ENCODE measurements around the gene RTRAF. TPM values are rescaled to one million over a fixed set of nuclear protein-coding genes. Genes with fewer than 3 reads are reported as not detected.

RTRAF gene
- total and polyA plus RNA-seq, 2 of the 8 experiments (the other 6 are each of a cell fraction or from before 2014, with no cell fraction given): 149 to 359 TPM

DNA sequence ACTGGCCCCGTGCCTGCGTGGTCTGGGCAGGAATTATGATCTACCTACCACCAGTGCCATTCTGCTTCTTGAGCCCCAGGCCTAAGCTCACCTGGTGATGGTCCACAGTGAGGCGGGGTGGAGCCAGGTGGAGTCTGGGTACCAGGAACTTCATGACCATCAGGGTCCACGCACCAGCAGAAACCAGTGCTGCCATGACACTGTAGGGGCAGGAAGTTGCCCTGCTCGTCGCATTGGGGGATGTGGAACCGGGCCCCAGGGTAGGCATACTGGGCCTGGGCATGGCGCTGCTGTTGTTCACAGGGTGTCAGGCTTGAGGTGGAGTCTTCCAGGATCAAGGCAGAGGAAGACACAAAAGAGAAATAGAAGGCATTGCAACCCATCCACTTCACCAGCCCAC, 29.6 kb downstream of the RTRAF start:
- WGBS, 2 experiments (ENCODE audit: extremely low coverage in 1 of 2, insufficient coverage in 1 of 2, insufficient read length in 1 of 2, insufficient replicate concordance in 2 of 2, low coverage in 1 of 2, low lambda C conversion rate in 2 of 2, missing lambda C conversion rate in 1 of 2): 94% methylated on average over 8 of the region's 8 CpGs; no CpG with 5 or more reads in 1 of the 2 experiments
- CTCF ChIA-PET (ENCODE audit: partially characterized antibody): interaction anchor here (0.8 to 2.5 kb wide), 6 partner anchors 9 to 52 kb away, joined by 3 to 13 read pairs (median 4); no protein-coding TSS in a partner anchor
- no peak for FAIRE-seq
- TF ChIP-seq SAP30 (IDR thresholded peaks at IDR 0.05; ENCODE audit: insufficient read depth, insufficient replicate concordance, low read length) (no peak), GABPA (IDR thresholded peaks at IDR 0.05; ENCODE audit: borderline replicate concordance, insufficient read depth, low read length) (no peak), POLR2A (IDR thresholded peaks at IDR 0.05; ENCODE audit: control extremely low read depth in 1 of 2, low read depth in 2 of 2, low read length in 2 of 2) (no peak), TBP (IDR thresholded peaks at IDR 0.05; ENCODE audit: low read depth, low read length) (no peak), CTBP2 (IDR thresholded peaks at IDR 0.05; ENCODE audit: borderline replicate concordance, insufficient read depth, insufficient read length, low read length) (no peak), JUND (IDR thresholded peaks at IDR 0.05; ENCODE audit: low read length) (no peak), KDM1A (IDR thresholded peaks at IDR 0.05; ENCODE audit: borderline replicate concordance, low read length) (no peak), RFX5 (IDR thresholded peaks at IDR 0.05; ENCODE audit: borderline replicate concordance, low read depth, low read length) (no peak)
- TF ChIP-seq, protein P1, sequence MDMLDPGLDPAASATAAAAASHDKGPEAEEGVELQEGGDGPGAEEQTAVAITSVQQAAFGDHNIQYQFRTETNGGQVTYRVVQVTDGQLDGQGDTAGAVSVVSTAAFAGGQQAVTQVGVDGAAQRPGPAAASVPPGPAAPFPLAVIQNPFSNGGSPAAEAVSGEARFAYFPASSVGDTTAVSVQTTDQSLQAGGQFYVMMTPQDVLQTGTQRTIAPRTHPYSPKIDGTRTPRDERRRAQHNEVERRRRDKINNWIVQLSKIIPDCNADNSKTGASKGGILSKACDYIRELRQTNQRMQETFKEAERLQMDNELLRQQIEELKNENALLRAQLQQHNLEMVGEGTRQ (IDR thresholded peaks at IDR 0.05; ENCODE audit: low read length): no peak
- TF ChIP-seq, protein P2, sequence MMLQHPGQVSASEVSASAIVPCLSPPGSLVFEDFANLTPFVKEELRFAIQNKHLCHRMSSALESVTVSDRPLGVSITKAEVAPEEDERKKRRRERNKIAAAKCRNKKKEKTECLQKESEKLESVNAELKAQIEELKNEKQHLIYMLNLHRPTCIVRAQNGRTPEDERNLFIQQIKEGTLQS (IDR thresholded peaks at IDR 0.05; ENCODE audit: insufficient read depth, low read depth, low read length): no peak

More for the DNA sequence above, 29.6 kb downstream of the RTRAF start:
- Histone ChIP-seq H3K9me3 (ENCODE audit: insufficient read depth in 2 of 2, low read depth in 1 of 2, low read length in 1 of 2) (no peaks in the 10 kb centered on the region; a peak in 1 of 4 replicates), H2AFZ (ENCODE audit: low read length) (no peak overlapping the region), H3K79me1 (ENCODE audit: low read depth, low read length) (no peaks in the 10 kb centered on the region), H3K4me2 (ENCODE audit: insufficient read depth in 1 of 2, low read depth in 2 of 2, low read length in 2 of 2) (no peak overlapping the region), H4K91ac (replicated peaks; ENCODE audit: insufficient read length, low read length) (no peak overlapping the region), H3K56ac (replicated peaks; ENCODE audit: insufficient read length, low read depth, low read length) (no peak overlapping the region), H3K18ac (ENCODE audit: extremely low read depth, low read length) (no peak overlapping the region), H2BK12ac (ENCODE audit: low read depth, low read length) (no peak overlapping the region), H3K79me2 (ENCODE audit: control insufficient read depth in 1 of 2, insufficient read depth in 2 of 2, low read length in 2 of 2) (no peaks in the 10 kb centered on the region), H3K27ac (ENCODE audit: low read depth, low read length) (no peak overlapping the region), H2AK5ac (ENCODE audit: low read depth, low read length) (no peak overlapping the region), H3K4ac (replicated peaks; ENCODE audit: insufficient read length, low read depth, low read length) (no peak overlapping the region), H3K14ac (ENCODE audit: insufficient read length) (no peak overlapping the region), H2BK15ac (ENCODE audit: low read length) (no peak overlapping the region), H3K23me2 (ENCODE audit: low read depth, low read length) (no peaks in the 10 kb centered on the region), H3K4me3 (ENCODE audit: extremely low read depth in 1 of 4, insufficient read depth in 2 of 4, low read depth in 3 of 4, low read length in 4 of 4) (no peak overlapping the region), H3K4me1 (replicated peaks in 1 of 4; ENCODE audit: control insufficient read depth in 3 of 4, insufficient read depth in 4 of 4, low read length in 3 of 4) (peaks cover 0 to 10% (median 4%) of the 10 kb centered on the region in 4 experiments; a peak in 3 of 7 replicates), H3K23ac (ENCODE audit: insufficient read length) (no peak overlapping the region), H3K9ac (replicated peaks in 1 of 4; ENCODE audit: extremely low read depth in 1 of 4, low read depth in 3 of 4, low read length in 3 of 4) (no peak overlapping the region), H4K20me1 (replicated peaks in 1 of 2; ENCODE audit: control insufficient read depth in 1 of 2, insufficient read depth in 2 of 2, low read length in 2 of 2) (no peaks in the 10 kb centered on the region), H4K8ac (ENCODE audit: extremely low read depth, insufficient read depth, low read length) (no peak overlapping the region; the same call in 1 of the 2 replicates), H4K5ac (ENCODE audit: insufficient read length, low read depth, low read length) (no peak overlapping the region), H3K36me3 (ENCODE audit: control insufficient read depth in 2 of 4, insufficient read depth in 4 of 4, low read length in 3 of 4) (no peaks in the 10 kb centered on the region), H2BK5ac (ENCODE audit: low read depth, low read length) (0 out of 2 replicates have a peak overlapping the region, but pooled peaks have one; percentile 7), H2BK120ac (replicated peaks; ENCODE audit: low read depth, low read length) (no peak overlapping the region), H2BK20ac (ENCODE audit: low read length) (no peak overlapping the region), H3K27me3 (replicated peaks in 1 of 4; ENCODE audit: control insufficient read depth in 3 of 4, extremely low read depth in 1 of 4, insufficient read depth in 3 of 4, low read length in 3 of 4) (no peaks in the 10 kb centered on the region)
- DNase-seq (ENCODE audit: low read depth in 1 of 2, low spot score in 2 of 2): no peak
- POLR2A ChIA-PET (ENCODE audit: partially characterized antibody): no interaction called here

Measured in H1 (cell line).